Ovary (tissue), 9 donors: ENCODE results near the gene COASY. TPM values are rescaled to one million over a fixed set of nuclear protein-coding genes. Genes with fewer than 3 reads are reported as not detected.
"Not testable (repeated sequence)": the region's sequence is repeated elsewhere in the genome, so short reads cannot be mapped to it uniquely, and the experiment has no call there.

Experiments
- DNase-seq, 5 donors: peaks; one replicate each; pipeline ENCODE4 v3.0.0-alpha.2; 2019 to 2020
- H3K27ac ChIP-seq, 2 donors: fragments of 200-600 bp; one replicate each; pipeline versions ENCODE4 v1.5.1 to v1.8.0; 2019 to 2022
- H3K27me3 ChIP-seq: fragments of 200-600 bp; one replicate; pipeline ENCODE4 v1.8.0; 2022
- H3K36me3 ChIP-seq: fragments of 200-600 bp; sonication (generic); one replicate; pipeline ENCODE4 v1.5.1; 2019
- H3K4me1 ChIP-seq: one replicate; pipeline ENCODE4 v1.8.1; 2013; ENCODE audit warnings: mild to moderate bottlenecking, moderate library complexity; ENCODE audit not compliant: insufficient read depth
- H3K4me3 ChIP-seq: fragments of 200-600 bp; sonication (generic); one replicate; pipeline ENCODE4 v1.5.1; 2017
- H3K9me3 ChIP-seq, 2 donors: fragments of 200-600 bp in 1 of 2; sonication (generic) in 1 of 2; one replicate each; pipeline versions ENCODE4 v1.5.1 to v1.8.1; 2013 to 2019; ENCODE audit warnings: mild to moderate bottlenecking in 1 of 2, moderate library complexity in 1 of 2
- EP300 ChIP-seq: sonication (generic); formaldehyde crosslinking; IDR thresholded peaks from one replicate; pipeline ENCODE4 v1.6.1; 2017; ENCODE audit warnings: antibody characterized with exemption
- POLR2A ChIP-seq: fragments of 450-650 bp; IDR thresholded peaks from one replicate; pipeline ENCODE4 v1.6.1; 2017; ENCODE audit warnings: antibody characterized with exemption, mild to moderate bottlenecking, moderate library complexity
- WGBS, 3 donors: extraction: QIAGEN DNeasy Blood & Tissue Kit in 1 of 3; methylation state at CpG; one replicate each; pipeline versions ENCODE4 v1.1.5 to v1.1.7; 2013 to 2017; 5-methylcytosine and 5-hydroxymethylcytosine counted together
- intact Hi-C, 4 donors: fragments of 100-400 bp; cut with DNase I; formaldehyde crosslinking; loops; one replicate each; pipeline versions ENCODE4 v1.11.0 to v1.15.1; 2022 to 2023
- polyA plus RNA-seq, 2 donors: library from polyadenylated mRNA; stranded (reverse); fragments of 200-250 nt in 1 of 2; fragments of 350-450 nt in 1 of 2; fragmentation: Illumina TruSeq in 1 of 2; extraction: RNeasy Lipid Tissue Mini Kit (QIAGEN cat#74804) in 1 of 2; gene quantifications; one replicate each; pipeline ENCODE4 v1.2.3, GENCODE V29; 2013 to 2014
- total RNA-seq, 7 donors: library from RNA; depleted of rRNA in 2 of 7; stranded (reverse); fragments of >200 nt in 2 of 7; fragmentation: NEBNext Ultra II Directional in 3 of 7; extraction: Animal tissue kit (Norgen Biotek cat#: 25700) in 3 of 7; gene quantifications; one replicate each; pipeline versions ENCODE4 v1.1.0 to v1.2.4, GENCODE V29; 2016 to 2023
- TF ChIP-seq, protein P1 (sequence below), 3 donors: fragments of 450-650 bp in 2 of 3; fragments of 200-600 bp in 1 of 3; IDR thresholded peaks; one replicate each; pipeline versions ENCODE4 v1.5.1 to v1.8.0; 2016 to 2022; ENCODE audit warnings: antibody characterized with exemption in 3 of 3, mild to moderate bottlenecking in 1 of 3
- donor health status: DM: no; HTN: no; CAD: no; lungs with moderate emphysema.
- donor health status: DM: no; HTN: no; CAD: no.
- donor health status: Bipolar disorder and iron deficiency.
- donor health status: DM: yes; HTN: yes; CAD: no.
- donor health status: DM: no; HTN: no; CAD: no.
- donor health status: DM: yes; HTN: yes; CAD: no.

COASY gene
- total and polyA plus RNA-seq, 9 donors = 13.8 to 51.2 (median 40.8) TPM

- TF ChIP-seq POLR2A (no peak), EP300 (no peak)
- TF ChIP-seq, protein P1, sequence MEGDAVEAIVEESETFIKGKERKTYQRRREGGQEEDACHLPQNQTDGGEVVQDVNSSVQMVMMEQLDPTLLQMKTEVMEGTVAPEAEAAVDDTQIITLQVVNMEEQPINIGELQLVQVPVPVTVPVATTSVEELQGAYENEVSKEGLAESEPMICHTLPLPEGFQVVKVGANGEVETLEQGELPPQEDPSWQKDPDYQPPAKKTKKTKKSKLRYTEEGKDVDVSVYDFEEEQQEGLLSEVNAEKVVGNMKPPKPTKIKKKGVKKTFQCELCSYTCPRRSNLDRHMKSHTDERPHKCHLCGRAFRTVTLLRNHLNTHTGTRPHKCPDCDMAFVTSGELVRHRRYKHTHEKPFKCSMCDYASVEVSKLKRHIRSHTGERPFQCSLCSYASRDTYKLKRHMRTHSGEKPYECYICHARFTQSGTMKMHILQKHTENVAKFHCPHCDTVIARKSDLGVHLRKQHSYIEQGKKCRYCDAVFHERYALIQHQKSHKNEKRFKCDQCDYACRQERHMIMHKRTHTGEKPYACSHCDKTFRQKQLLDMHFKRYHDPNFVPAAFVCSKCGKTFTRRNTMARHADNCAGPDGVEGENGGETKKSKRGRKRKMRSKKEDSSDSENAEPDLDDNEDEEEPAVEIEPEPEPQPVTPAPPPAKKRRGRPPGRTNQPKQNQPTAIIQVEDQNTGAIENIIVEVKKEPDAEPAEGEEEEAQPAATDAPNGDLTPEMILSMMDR (IDR thresholded peaks at IDR 0.05) = no peak
- 80 to 84% (median 80%) methylated on average over 31 of the region's 31 CpGs for WGBS, 3 donors
- peak overlapping the region; percentile 93 to 94 for H3K27ac ChIP-seq
- H3K27me3 ChIP-seq = no peaks in the 10 kb centered on the region
- DNase-seq = peak in 1 of 5 donors; percentile 57
- no peaks in the 10 kb centered on the region for H3K36me3 ChIP-seq
- H3K4me3 ChIP-seq = peak overlapping the region; percentile 66
- intact Hi-C loops = no loop called here
- H3K4me1 ChIP-seq = peaks cover 8% of the 10 kb centered on the region
- no peaks in the 10 kb centered on the region for H3K9me3 ChIP-seq
These were observed 24.7 kb upstream of the COASY start for GRCh38 chr17:42537156-42537805.

DNA sequence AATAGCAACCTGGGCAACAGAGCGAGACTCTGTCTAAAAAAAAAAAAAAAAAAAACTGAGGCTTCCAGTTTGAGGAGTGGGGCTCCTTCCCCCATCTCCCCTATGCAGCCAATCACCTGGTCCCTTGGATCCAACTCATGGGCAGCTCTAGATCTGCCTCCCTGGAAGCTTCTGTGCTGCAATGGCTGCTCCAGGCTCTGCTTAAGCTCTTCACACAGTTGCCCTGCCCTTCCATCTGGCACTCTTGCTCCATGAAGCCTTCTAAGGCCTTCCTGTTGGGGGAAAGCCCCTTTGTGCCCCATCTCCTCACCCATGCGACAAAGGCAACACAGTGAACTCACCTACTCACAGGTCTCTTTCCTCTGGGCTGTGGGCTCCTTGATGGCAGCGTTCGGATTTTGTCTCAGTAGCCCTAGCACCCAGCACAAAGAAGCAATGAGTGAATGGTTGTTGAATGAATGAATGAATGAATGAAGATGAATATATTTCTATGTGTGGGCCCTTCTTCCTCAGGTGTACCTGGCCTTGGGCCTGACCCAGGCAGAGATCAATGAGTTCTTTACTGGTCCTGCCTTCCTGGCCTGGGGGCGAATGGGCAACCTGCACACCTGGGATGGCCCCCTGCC is 24.0 kb upstream of the COASY start:
- H3K27me3 ChIP-seq = no peaks in the 10 kb centered on the region
- no peak overlapping the region for H3K4me3 ChIP-seq
- no peak overlapping the region for H3K27ac ChIP-seq
- peaks cover 8% of the 10 kb centered on the region for H3K4me1 ChIP-seq
- no peak for DNase-seq
- WGBS, 3 donors = 89 to 97% (median 95%) methylated on average over 5 of the region's 5 CpGs
- intact Hi-C loops = no loop called here
- TF ChIP-seq, protein P1 (IDR thresholded peaks at IDR 0.05) = no peak
- TF ChIP-seq EP300 (no peak), POLR2A (no peak)
- no peaks in the 10 kb centered on the region for H3K36me3 ChIP-seq
- H3K9me3 ChIP-seq = no peaks in the 10 kb centered on the region

DNA sequence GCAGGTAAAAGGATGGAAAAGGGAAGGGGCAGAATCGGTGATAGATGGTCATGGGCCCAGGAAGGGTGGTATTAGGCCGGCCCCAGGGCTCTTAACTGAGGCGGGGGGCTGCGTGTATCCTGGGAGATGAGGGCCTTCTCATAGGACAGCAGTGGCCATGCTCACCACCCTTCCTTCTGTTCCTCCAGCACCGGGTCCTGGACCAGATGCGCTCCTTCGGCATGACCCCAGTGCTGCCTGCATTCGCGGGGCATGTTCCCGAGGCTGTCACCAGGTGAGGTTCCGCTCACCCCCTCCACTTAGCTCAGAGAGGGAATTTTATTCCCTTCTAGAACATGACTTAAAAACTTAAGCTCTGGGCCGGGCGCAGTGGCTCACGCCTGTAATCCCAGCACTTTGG is 23.5 kb upstream of the COASY start:
- TF ChIP-seq, protein P1 (IDR thresholded peaks at IDR 0.05) = no peak
- TF ChIP-seq POLR2A (no peak), EP300 (no peak)
- peaks cover 8% of the 10 kb centered on the region for H3K4me1 ChIP-seq
- no peaks in the 10 kb centered on the region for H3K9me3 ChIP-seq
- H3K4me3 ChIP-seq = no peak overlapping the region
- no peak overlapping the region for H3K27ac ChIP-seq
- no peaks in the 10 kb centered on the region for H3K27me3 ChIP-seq
- WGBS, 3 donors = 92 to 94% (median 93%) methylated on average over 14 of the region's 14 CpGs
- H3K36me3 ChIP-seq = no peaks in the 10 kb centered on the region
- DNase-seq = no peak
- intact Hi-C loops = no loop called here

GRCh38 chr17:42540558-42540957 is 21.4 kb upstream of the COASY start:
- H3K27me3 ChIP-seq, H3K36me3 ChIP-seq, H3K4me1 ChIP-seq, H3K27ac ChIP-seq, DNase-seq, H3K9me3 ChIP-seq, intact Hi-C loops, H3K4me3 ChIP-seq: not testable (repeated sequence)
- 78 to 84% (median 83%) methylated on average over 4 of the region's 4 CpGs for WGBS, 3 donors
